Measurements from ENCODE around the gene VN1R4. TPM values are rescaled to one million over a fixed set of nuclear protein-coding genes. Genes with fewer than 3 reads are reported as not detected.

VN1R4 gene, protein sequence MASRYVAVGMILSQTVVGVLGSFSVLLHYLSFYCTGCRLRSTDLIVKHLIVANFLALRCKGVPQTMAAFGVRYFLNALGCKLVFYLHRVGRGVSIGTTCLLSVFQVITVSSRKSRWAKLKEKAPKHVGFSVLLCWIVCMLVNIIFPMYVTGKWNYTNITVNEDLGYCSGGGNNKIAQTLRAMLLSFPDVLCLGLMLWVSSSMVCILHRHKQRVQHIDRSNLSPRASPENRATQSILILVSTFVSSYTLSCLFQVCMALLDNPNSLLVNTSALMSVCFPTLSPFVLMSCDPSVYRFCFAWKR
- total RNA-seq (2022; extraction: Qiagen RNA extraction; ENCODE audit: low read depth): not detected in 5 replicates

DNA sequence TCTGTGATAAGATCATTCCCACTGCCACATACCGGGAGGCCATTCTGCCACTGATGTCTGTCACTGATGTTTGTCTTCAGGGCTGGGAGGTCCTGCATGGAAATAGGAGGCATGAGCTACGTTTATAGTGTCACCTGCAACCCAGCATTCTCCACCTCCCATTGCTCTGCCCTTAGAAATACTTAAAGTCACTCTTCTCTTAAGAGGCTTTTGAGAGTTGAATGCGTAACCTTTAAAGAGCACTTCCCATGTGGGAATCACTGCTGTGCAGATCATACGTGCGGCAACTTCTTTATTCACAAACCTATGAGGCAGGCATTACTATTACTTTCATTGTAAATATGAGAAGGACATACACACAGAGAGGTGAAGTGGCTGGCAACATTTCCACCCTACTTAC is at the start of gene VN1R4:
Gene VN1R4, minus strand, starts transcription at position 101 of the 400 bp plus-strand sequence. Its CDS starts 58 bp downstream, at position 43.

DNA sequence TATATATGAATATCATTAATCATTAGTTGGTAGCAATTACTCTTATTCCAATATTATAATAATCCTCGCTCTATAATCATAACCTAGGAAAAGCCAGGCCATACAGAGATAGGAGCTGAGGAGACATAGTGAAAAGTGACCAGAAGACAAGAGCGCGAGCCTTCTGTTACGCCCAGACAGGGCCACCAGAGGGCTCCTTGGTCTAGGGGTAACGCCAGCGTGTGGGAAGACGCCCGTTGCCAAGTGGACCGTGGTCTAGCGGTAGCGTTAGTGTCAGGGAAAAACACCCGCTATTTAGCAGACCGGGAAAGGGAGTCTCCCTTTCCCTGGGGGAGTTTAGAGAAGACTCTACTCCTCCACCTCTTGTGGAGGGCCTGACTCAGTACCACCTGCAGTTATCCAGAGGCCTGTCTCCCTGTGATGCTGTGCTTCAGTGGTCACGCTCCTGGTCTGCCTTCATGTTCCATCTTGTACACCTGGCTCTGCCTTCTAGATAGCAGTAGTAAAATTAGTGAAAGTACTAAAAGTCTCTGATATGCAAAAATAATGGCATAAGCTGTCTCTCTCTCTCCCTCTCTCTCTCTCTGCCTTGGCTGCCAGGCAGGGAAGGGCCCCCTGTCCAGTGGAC is 9.7 kb downstream of the VN1R4 start, which contains the start of gene VN1R2:
Gene VN1R2, plus strand, starts transcription at position 578 of the 628 bp plus-strand sequence. CDS start 84 bp downstream, outside the sequence.

DNA sequence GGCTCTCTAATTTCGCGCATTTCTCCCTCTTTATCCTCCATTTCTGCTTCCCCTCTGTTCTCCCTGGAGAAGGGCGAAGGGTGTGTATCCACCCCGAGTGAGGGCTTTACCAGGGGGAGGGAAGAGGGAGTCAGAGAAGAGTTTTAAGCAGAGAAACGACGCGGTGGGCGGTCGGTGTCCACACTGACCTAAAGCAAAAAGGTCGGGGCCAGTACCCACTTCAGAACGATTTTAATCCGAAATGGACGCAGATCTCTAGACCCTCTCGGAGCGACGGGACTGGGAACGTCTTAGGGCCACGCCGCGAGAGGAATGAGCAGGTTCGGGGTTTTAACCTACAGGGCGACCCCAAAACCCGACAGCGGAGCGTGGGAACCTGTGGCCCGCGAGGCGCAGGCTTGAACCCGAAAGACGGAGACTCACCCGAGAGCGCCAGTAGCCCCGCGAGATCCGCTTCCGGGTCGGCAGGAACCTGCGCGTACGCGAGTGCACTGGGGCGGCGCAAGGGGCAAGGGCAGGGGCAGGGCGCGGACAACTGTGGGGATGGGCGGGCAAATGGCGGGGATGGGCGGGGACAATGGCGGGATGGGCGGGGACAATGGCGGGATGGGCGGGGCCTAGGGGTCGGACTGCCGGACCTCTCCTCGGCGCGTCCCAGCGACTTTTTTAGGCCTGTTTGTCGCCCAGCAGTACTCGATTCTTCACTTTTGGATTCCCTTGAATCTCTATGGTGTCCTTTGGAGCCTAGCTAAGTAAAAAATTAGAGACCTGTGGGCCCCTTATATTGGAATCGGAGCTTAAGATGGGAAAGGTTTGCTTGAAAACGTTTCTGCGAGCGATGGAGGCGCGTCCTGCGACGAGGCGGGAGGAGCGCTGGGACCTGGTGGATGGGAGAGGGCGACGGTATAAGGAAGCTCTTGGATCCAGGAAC is 12.8 kb downstream of the VN1R4 start, which contains the start of gene ZNF677:
Gene ZNF677, minus strand, starts transcription at position 463 of the 931 bp plus-strand sequence. CDS start 3,323 bp downstream, outside the sequence.

Other genes starting within 250 kb of the VN1R4 start
- gene ERVV-2, start 223.0 kb downstream of the VN1R4 start, total RNA-seq (2022; extraction: Qiagen RNA extraction; ENCODE audit: low read depth): not detected in 5 replicates
- 6.3 to 9.0 TPM (median 7.5 TPM) in 5 replicates for gene ZNF160, start 164.3 kb downstream of the VN1R4 start, total RNA-seq (2022; extraction: Qiagen RNA extraction; ENCODE audit: low read depth)
- not detected in 5 replicates for gene ZNF415, start 134.8 kb downstream of the VN1R4 start, total RNA-seq (2022; extraction: Qiagen RNA extraction; ENCODE audit: low read depth)
- not detected in 5 replicates for gene ZNF347, start 108.7 kb downstream of the VN1R4 start, total RNA-seq (2022; extraction: Qiagen RNA extraction; ENCODE audit: low read depth)
- not detected in 5 replicates for gene ZNF665, start 74.4 kb downstream of the VN1R4 start, total RNA-seq (2022; extraction: Qiagen RNA extraction; ENCODE audit: low read depth)
- not detected in 5 replicates for gene ZNF677, start 12.8 kb downstream of the VN1R4 start, total RNA-seq (2022; extraction: Qiagen RNA extraction; ENCODE audit: low read depth)
- not detected in 5 replicates for gene VN1R2, start 9.4 kb downstream of the VN1R4 start, total RNA-seq (2022; extraction: Qiagen RNA extraction; ENCODE audit: low read depth)
- 3.1 to 4.6 TPM (median 3.9 TPM) in 5 replicates for gene ZNF845, start 66.0 kb upstream of the VN1R4 start, total RNA-seq (2022; extraction: Qiagen RNA extraction; ENCODE audit: low read depth)
- gene ZNF525, start 98.0 kb upstream of the VN1R4 start, total RNA-seq (2022; extraction: Qiagen RNA extraction; ENCODE audit: low read depth): 0.12 to 0.97 TPM (median 0.33 TPM) in 5 replicates
- gene ZNF765, start 127.4 kb upstream of the VN1R4 start, total RNA-seq (2022; extraction: Qiagen RNA extraction; ENCODE audit: low read depth): 3.0 to 5.2 TPM (median 4.2 TPM) in 5 replicates
- gene ZNF761, start 164.3 kb upstream of the VN1R4 start, total RNA-seq (2022; extraction: Qiagen RNA extraction; ENCODE audit: low read depth): 7.4 to 9.2 TPM (median 7.9 TPM) in 5 replicates
- gene ZNF813, start 200.0 kb upstream of the VN1R4 start, total RNA-seq (2022; extraction: Qiagen RNA extraction; ENCODE audit: low read depth): 0.11 to 0.49 TPM (median 0.31 TPM) in 5 replicates

Data from A549 treated with ZK216348 at 1 μM for 4 hours (cell line).